ENCODE data around the gene LDHD.

LDHD gene

GRCh38 chr16:75107505-75107904, 9.1 kb downstream of the LDHD start:
- Histone ChIP-seq H3K27ac (ENCODE audit: low read depth, low read length, poor library complexity, severe bottlenecking) (no peak overlapping the region), H3K4me2 (ENCODE audit: low read length) (no peak overlapping the region)

GRCh38 chr16:75106351-75107274, 10.0 kb downstream of the LDHD start:
- H3K4me3 ChIP-seq (ENCODE audit: low read depth, low read length, poor library complexity, severe bottlenecking): no peak overlapping the region
- no peaks in the 10 kb centered on the region for H3K9me2 ChIP-seq (ENCODE audit: low read depth, low read length)
- H3K4me2 ChIP-seq (ENCODE audit: low read length): no peak overlapping the region
- no peaks in the 10 kb centered on the region for H3K9me3 ChIP-seq (ENCODE audit: low read length)
- no peak overlapping the region for H2AFZ ChIP-seq (ENCODE audit: low read length)
- no peak overlapping the region for H3K27ac ChIP-seq (ENCODE audit: low read depth, low read length, poor library complexity, severe bottlenecking)
- no peaks in the 10 kb centered on the region for H3F3A ChIP-seq (ENCODE audit: insufficient read depth, low read length)
- no peak for TF ChIP-seq EZH2 (IDR thresholded peaks at IDR 0.05; ENCODE audit: borderline replicate concordance, low read length)
- no peak for TF ChIP-seq CTCF (IDR thresholded peaks at IDR 0.05; ENCODE audit: low read length)
- no peaks in the 10 kb centered on the region for H3K36me3 ChIP-seq (ENCODE audit: insufficient read depth, low read length)
- no peaks in the 10 kb centered on the region for H4K20me1 ChIP-seq (ENCODE audit: insufficient read depth, low read length)
- H3K4me1 ChIP-seq (ENCODE audit: insufficient read depth, low read length, severe bottlenecking): peaks cover 42% of the 10 kb centered on the region
- no peak overlapping the region for H3K9ac ChIP-seq (ENCODE audit: low read length)
- H3K27me3 ChIP-seq (ENCODE audit: insufficient read depth, low read length): no peaks in the 10 kb centered on the region
- no peaks in the 10 kb centered on the region for H3K79me2 ChIP-seq (ENCODE audit: insufficient read depth, low read length)

More at GRCh38 chr16:75107505-75107904, 9.1 kb downstream of the LDHD start:
- Histone ChIP-seq H2AFZ (ENCODE audit: low read length) (no peak overlapping the region), H3F3A (ENCODE audit: insufficient read depth, low read length) (no peaks in the 10 kb centered on the region), H3K9me3 (ENCODE audit: low read length) (no peaks in the 10 kb centered on the region), H3K36me3 (ENCODE audit: insufficient read depth, low read length) (no peaks in the 10 kb centered on the region), H4K20me1 (ENCODE audit: insufficient read depth, low read length) (no peaks in the 10 kb centered on the region), H3K27me3 (ENCODE audit: insufficient read depth, low read length) (no peaks in the 10 kb centered on the region), H3K4me1 (ENCODE audit: insufficient read depth, low read length, severe bottlenecking) (peaks cover 42% of the 10 kb centered on the region), H3K9ac (ENCODE audit: low read length) (no peak overlapping the region; the same call in 1 of the 2 replicates), H3K79me2 (ENCODE audit: insufficient read depth, low read length) (no peaks in the 10 kb centered on the region), H3K9me2 (ENCODE audit: low read depth, low read length) (no peaks in the 10 kb centered on the region), H3K4me3 (ENCODE audit: low read depth, low read length, poor library complexity, severe bottlenecking) (no peak overlapping the region)
- TF ChIP-seq EZH2 (IDR thresholded peaks at IDR 0.05; ENCODE audit: borderline replicate concordance, low read length) (no peak), CTCF (IDR thresholded peaks at IDR 0.05; ENCODE audit: low read length) (no peak)

GRCh38 chr16:75105306-75106061, 11.1 kb downstream of the LDHD start:
- Histone ChIP-seq H2AFZ (ENCODE audit: low read length) (no peak overlapping the region), H3K4me2 (ENCODE audit: low read length) (no peak overlapping the region), H3F3A (ENCODE audit: insufficient read depth, low read length) (no peaks in the 10 kb centered on the region), H3K36me3 (ENCODE audit: insufficient read depth, low read length) (no peaks in the 10 kb centered on the region), H3K27me3 (ENCODE audit: insufficient read depth, low read length) (no peaks in the 10 kb centered on the region), H3K4me1 (ENCODE audit: insufficient read depth, low read length, severe bottlenecking) (peaks cover 31% of the 10 kb centered on the region), H4K20me1 (ENCODE audit: insufficient read depth, low read length) (no peaks in the 10 kb centered on the region), H3K9me2 (ENCODE audit: low read depth, low read length) (no peaks in the 10 kb centered on the region), H3K79me2 (ENCODE audit: insufficient read depth, low read length) (no peaks in the 10 kb centered on the region), H3K4me3 (ENCODE audit: low read depth, low read length, poor library complexity, severe bottlenecking) (no peak overlapping the region), H3K9ac (ENCODE audit: low read length) (no peak overlapping the region), H3K9me3 (ENCODE audit: low read length) (no peaks in the 10 kb centered on the region), H3K27ac (ENCODE audit: low read depth, low read length, poor library complexity, severe bottlenecking) (no peak overlapping the region)
- TF ChIP-seq CTCF (IDR thresholded peaks at IDR 0.05; ENCODE audit: low read length) (no peak), EZH2 (IDR thresholded peaks at IDR 0.05; ENCODE audit: borderline replicate concordance, low read length) (no peak)

Measured in OCI-LY1 (cell line).